Limb (tissue), 2 donors: ENCODE measurements around the gene EPM2A.

Experiments
- DNase-seq, 2 donors: peaks; one replicate each; pipeline ENCODE4 v3.0.0-alpha.2; 2016; ENCODE audit errors: extremely low spot score in 2 of 2

The EPM2A gene

GRCh38 chr6:145603991-145604390, 131.3 kb downstream of the EPM2A start:
- no peak for DNase-seq

- DNase-seq = no peak
These were observed 131.9 kb downstream of the EPM2A start for GRCh38 chr6:145603424-145603833.

- DNase-seq = no peak
These were observed 132.5 kb downstream of the EPM2A start for GRCh38 chr6:145602726-145603326.

GRCh38 chr6:145601397-145601796, 133.9 kb downstream of the EPM2A start:
- DNase-seq = no peak

GRCh38 chr6:145600299-145600698, 135.0 kb downstream of the EPM2A start:
- DNase-seq = no peak

GRCh38 chr6:145588981-145589380, 146.3 kb downstream of the EPM2A start:
- no peak for DNase-seq

- no peak for DNase-seq
These were observed 148.0 kb downstream of the EPM2A start for GRCh38 chr6:145587334-145587733.

GRCh38 chr6:145583753-145584152, 151.6 kb downstream of the EPM2A start:
- no peak for DNase-seq
